GM19452 (cell line): ENCODE results near the gene SLC2A2.
A peak's percentile ranks its signal among the peaks of the same experiment; 100 is the strongest.
"Not testable (repeated sequence)": the region's sequence is repeated elsewhere in the genome, so short reads cannot be mapped to it uniquely, and the experiment has no call there.

Experiments used
- ATAC-seq: cut with Tn5 transposase; IDR thresholded peaks from one replicate; pipeline ENCODE4 v1.9.1; 2021; ENCODE audit not compliant: unreplicated experiment

The SLC2A2 gene

GRCh38 chr3:170989100-170989648 lies 37.3 kb downstream of the SLC2A2 start:
- no peak for ATAC-seq

DNA sequence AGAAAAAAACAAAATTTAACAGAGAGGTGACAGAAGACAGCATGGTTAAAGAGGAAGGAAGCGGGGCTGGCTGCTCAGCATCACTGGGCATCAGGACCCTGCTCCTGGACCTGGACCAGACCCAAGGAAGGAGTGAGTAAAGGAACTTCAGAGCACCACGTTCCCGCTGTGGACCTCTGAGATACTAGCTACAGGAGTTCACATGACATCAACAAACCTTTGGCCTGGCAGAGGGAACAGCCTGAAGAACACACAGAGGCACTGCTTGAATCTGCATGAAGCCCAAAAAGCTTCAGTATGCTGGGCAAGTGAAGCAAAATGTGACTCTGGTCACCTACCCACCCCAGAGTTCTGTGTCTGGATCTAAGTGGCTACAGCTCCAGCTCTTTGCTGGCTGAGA lies 38.1 kb downstream of the SLC2A2 start:
- no peak for ATAC-seq

- ATAC-seq, result no peak
These were observed 41.2 kb downstream of the SLC2A2 start for GRCh38 chr3:170985304-170985703.

GRCh38 chr3:170982733-170983132 lies 43.8 kb downstream of the SLC2A2 start:
- peak; percentile 99 for ATAC-seq

DNA sequence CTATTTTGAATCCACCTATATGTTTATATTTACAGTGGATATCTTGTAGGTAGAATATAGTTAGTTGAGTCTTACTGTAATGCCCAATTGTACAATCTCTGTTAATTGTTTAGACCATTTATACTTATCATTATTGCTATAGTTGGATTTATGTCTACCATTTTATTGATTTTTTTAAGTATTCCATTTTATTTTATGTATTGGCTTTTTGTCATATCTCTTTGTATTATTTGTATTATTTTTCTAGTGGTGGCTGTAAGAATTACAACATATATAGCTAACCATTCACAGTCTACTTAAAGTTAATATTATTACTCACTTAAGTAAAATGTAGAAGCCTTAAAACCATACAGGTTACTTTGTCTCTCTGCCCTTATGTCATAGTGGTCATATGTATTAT lies 46.1 kb downstream of the SLC2A2 start:
- no peak for ATAC-seq

DNA sequence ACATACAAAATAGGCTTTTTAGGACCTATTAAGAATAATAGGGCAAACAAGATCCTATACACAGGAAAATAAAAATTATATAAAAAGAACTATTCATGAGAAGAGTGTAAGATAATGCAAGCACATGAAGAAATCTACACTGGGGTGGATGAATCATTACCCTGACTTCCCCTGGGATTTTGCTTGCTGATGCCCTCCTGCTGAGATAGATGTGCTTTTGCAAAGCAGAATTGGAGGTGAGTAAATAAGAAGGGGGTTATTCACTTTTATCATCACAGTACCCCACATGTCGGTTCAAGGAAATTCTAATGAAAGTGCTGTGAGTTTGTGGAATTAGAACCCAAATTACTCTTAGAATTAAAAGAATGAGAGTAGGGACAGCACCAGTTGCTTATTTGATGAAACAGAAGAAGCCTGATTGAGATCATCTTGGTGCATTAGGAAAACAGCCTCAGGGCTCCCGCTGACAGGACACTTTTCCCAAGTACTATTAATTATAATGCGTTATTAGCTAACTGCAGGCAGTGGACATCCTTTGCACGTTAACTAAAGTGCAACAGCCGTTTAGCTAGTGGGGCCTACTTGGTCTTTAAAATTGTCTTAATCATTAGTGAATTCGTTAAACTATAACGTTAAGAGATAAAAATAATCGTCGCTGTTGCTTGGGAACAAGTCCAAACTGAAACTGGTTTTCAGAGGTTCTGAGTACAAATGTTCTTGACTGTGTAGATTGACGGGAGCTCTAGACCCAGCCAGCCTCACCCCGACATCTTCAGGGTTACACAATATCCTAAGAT lies 48.4 kb downstream of the SLC2A2 start:
- ATAC-seq, result no peak

DNA sequence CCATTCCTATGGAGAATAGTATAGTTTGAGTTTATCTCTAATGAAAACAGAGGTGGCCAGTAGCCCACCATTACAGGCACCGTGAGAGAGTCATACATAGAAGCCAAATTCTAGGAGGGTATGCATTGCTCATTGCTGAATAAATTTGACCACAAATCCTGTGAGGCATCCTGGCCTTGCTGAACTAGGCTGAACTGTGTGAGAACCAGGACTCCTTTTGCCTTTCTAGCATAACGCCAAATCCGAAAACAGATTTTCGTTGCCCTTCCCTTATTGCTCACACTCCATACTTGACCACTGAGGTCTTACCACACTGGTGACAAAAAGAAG lies 50.4 kb downstream of the SLC2A2 start:
- no peak for ATAC-seq

DNA sequence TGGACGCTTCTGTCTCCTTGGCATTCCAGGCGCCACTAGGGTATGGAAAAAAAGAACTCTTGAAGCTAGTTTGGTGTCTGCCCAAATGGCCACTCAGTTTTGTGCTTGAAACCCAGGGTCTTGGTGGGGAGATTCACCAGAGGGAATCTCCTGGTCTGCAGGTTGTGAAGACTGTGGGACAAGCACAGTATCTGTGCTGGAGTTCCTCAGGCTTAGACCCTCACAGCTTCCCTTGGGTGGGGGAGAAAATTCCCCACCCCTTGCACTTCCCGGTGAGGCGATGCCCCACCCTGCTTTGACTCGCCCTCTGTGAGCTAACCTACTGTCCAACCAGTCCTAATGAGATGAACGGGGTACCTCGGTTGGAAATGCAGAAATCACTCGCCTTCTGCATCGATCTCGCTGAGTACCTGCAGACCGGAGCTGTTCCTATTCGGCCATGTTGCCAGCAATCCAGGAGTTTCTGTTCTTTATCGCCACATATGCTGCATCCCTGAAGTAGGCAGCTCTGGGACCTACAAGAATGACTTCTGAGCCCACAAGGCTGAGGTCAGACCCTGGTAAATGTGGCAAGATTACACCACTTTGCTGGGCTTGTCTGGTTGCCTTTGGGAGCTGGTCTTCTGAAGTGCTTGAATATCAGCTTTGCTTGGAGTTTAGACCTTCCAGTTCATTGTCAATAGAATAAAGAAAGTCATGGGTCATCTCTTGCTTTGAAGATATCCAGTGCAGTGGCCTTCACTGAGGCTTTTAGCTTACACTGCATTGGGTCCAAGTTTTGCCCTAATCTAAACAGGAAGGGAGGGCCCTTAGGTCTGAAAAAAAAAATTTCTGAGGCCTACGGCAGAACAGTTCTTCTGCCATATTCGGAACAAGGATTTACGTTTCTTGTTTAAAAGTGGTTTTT lies 51.0 kb downstream of the SLC2A2 start:
- ATAC-seq, result no peak

- no peak for ATAC-seq
These were observed 51.6 kb downstream of the SLC2A2 start for GRCh38 chr3:170974872-170975271.

- not testable (repeated sequence) for ATAC-seq
These were observed 53.6 kb downstream of the SLC2A2 start for GRCh38 chr3:170972917-170973316.

- no peak for ATAC-seq
These were observed 59.4 kb downstream of the SLC2A2 start for GRCh38 chr3:170967126-170967525.

DNA sequence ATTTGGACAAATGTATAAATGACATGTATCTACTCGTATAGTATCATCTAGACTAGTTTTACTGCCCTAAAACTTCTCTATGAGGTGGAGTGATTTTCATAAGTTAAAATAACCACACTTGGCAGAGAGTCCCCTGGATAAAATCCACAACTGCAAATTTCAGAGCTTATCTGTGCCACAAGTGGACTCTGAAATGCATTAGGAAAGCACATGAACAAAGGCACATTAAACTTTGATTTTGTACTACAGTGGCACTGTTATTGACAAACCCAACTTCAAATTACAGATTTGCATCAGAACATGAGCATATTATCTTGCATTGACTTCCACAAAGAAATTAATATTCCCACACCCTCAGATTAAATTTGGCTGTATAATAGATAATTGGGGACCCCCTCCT lies 60.0 kb downstream of the SLC2A2 start:
- no peak for ATAC-seq

DNA sequence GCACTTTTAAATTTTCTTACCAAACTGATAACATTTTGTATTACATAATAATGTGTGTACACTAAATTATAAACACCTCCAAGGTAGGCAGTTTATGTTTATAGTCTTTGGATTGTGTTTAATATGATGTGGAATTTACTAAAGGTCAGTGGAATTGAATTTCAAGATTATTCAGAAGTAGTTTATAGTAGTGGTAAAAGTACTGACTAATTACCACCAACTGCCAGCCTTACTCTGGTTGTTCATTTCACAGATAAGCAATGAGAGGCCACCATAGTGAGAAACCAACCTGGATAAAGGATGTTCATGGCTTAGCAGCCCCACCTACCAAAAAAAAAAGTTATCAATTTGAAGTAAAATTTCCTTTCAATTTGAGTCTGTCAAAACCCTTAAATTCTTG lies 64.1 kb downstream of the SLC2A2 start:
- ATAC-seq, result no peak

DNA sequence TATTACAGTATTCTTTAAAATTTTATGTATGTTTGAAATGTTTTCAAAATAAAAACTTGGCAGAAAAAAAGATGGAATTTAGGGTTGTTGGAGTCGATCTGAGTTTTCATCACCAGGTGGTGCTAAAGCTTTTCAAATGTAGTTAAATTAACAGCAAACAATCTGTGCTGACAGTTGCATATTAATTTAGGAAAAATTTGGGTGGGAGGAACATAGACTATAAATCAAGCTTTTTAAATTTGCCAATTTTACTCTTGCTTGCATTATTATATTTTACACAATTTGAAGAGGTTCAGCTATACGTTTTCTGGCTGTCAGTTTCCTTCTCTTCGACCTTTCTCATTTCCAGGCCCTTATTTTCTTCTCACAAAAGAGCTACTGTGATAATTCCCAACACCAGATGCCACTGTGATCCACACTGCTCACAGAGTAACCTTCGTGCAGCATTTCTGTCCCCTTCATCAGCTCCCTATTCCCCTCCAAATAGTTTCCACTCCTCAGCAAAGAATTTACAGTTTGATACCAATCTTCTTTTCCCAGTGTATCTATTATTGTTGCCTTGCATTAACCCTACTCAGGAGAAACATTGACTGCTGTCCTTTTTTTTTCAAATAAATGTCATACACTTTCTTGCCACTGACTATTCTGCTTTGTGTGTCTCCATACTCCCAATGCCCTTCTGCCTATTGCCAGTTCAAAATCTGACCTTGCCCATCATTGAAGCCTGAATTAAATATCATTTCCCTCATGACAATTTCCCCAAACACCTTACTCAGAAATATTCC lies 64.7 kb downstream of the SLC2A2 start:
- ATAC-seq, result no peak

- ATAC-seq, result no peak
These were observed 67.1 kb downstream of the SLC2A2 start for GRCh38 chr3:170959457-170959856.

GRCh38 chr3:170956647-170957046 lies 69.9 kb downstream of the SLC2A2 start:
- no peak for ATAC-seq

DNA sequence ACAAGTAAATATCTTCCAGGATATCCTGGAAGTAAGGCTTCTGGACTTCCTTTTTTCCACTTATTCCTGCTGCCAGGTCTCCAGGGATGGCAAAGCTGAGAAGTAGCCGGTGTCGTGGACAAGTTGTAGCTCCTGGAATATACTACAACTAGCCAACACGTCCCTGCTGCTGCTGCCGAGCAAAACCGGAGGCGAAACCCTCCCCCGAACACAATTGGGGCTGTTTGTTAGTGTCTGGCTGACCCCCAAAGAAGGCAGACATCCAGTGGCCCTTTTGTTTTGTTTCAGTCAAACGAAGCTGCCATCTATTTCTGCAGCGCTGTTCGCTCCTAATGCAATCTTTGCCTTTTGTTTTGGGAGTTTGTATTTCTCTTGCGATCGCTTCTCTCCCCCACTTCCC lies 72.8 kb downstream of the SLC2A2 start:
- no peak for ATAC-seq

DNA sequence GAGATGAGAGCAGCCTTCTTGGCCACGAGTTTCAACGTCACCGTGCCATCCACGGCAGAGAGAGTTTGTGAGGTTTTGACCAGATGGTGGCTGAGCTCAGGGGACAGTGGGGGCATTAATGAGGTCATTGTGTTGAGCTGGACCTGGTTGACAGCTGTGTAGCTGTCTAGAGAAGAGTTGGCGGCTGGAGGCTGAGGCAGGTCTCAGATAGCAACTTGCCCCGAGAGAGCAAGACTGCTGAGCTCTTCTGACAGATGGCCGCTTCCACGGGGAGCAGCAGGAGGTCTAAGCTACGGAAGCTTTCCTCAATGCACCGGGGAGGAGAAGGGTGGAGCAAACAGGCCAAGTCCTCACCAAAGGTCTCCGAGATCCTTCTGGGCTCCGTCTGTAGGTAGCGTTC lies 73.3 kb downstream of the SLC2A2 start:
- no peak for ATAC-seq

DNA sequence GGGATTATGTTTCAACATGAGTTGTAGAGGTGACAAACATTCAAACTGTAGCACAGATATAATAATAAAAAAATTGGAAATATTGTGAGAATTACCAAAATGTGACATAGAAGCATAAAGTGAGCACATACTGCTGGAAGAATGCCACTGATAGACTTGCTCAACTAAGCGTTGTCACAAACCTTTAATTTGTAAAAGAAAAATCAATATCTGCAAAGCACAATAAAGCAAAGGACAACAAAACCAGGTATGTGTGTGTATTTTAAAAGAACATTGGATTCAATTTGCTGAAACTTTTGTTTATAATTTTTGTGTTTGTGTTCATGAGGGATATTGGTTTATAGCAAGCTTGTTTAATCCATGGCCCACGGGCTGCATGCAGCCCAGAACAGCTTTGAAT lies 77.3 kb downstream of the SLC2A2 start:
- no peak for ATAC-seq

- no peak for ATAC-seq
These were observed 79.3 kb downstream of the SLC2A2 start for GRCh38 chr3:170947018-170947769.
